NOMO-1 treated with DMSO at 0.1 percent for 48 hours (cell line): ENCODE results near the gene TGFBI.

Experiments used
- DNase-seq: peaks from one replicate; lab custom pipeline; 2025; ENCODE audit not compliant: unreplicated experiment; lab: John Stamatoyannopoulos, UW

Gene TGFBI

DNA sequence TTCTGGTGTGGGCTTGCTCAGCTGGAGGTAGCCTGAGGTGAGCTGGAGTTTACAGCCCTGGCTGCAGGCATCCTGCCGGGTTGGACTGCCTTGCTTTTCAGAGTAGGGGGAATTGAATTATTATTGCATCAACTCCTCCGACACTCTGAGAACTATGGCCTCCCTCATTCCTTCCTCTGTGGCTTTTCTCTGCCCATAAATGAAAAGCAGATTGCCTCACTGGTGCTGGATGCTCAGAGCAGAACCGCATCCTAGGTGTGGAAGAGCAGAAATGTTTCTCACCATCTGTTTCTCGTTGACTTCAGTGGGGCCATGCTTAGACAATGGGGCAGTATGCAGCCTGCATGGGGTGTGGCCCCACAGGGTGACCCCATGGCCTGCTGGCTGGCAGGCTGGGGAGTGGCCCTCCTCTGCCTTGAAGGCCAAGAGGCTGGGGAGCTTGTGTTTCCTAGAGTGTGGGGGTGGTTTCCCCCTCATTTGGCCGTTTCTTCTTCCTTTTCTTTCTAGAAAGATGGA lies 27.3 kb upstream of the TGFBI start:
- DNase-seq = peak; percentile 79

DNA sequence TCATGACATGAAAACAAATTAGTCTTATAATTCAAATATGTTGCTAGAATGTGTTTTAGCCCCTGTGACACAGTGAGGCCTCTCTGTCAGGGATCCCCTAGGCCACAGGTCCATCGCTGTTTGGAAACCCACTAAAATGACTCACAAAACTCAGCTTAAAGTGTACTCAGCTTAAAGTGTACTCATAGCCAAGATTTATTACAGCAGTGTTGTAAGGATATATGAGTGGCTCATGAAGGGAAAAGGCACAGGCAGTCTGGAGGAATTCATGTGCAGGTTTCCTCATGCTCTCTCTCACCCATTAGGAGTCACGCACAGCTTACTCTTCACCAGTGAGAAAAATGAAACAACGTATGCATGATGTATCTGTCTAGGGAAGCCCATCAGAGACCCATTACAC lies 24.4 kb upstream of the TGFBI start:
- DNase-seq = peak; percentile 55

DNA sequence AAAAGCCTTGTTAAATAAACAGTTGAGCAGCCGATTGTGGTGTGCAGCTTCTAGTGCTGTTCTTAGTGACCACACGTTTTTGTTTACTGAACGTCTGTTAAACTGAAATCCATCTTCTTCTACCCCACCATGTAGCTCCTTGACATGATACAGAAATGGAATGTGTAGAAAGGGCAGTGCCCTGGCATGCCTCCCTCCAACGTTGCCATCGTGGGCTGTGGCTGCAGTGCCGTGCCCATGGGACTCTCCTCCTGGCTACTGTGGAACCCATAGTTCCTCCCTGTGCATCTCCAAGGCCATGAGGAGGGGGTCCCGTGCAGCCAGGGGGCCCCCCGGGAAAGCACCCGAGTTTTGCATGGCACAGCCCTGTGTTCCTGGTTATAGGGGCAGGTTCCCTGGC lies 23.3 kb upstream of the TGFBI start:
- no peak for DNase-seq

DNA sequence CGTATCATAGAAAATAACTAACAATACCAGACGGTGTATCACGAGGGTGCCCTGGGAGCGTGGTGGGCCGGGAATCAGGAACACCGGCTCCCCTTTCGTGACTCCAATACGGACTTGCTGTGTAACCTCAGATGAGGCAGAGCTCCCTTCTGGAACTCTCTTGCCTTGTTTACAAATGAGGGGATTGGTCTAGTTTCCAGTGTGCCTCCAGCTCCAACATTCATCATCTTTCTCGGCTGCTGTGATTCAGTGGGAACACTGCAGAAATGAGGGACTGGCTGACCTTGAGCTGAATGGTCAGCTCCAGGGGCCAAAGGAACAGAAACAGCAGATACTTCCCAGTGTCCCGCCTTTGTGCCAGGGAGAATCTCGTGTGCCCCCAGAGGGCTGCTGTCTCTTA lies 22.6 kb upstream of the TGFBI start:
- DNase-seq = no peak

DNA sequence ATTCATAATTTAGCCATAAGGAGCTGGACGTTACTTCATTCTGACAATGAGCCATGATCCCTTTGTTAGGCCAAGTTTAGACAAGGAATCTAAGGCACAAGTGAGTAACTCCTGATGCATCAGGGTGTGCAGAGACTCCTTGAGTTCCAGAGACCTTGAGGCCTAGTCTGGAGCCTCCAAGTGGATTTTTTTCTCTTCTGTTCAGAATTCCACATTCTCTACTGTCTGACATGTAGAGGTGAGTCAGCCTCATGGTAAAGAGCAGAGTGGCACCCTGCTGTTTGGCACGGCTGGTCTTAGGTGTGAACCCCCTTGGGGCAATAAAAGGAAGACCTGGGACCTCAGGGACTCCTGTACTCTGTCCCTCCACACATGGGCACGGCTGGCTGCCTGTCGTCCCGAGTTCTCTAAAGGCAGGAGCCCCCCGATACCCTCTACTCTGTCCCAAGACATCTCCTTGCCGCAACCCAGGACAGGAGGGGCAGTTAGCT lies 22.0 kb upstream of the TGFBI start:
- no peak for DNase-seq

DNA sequence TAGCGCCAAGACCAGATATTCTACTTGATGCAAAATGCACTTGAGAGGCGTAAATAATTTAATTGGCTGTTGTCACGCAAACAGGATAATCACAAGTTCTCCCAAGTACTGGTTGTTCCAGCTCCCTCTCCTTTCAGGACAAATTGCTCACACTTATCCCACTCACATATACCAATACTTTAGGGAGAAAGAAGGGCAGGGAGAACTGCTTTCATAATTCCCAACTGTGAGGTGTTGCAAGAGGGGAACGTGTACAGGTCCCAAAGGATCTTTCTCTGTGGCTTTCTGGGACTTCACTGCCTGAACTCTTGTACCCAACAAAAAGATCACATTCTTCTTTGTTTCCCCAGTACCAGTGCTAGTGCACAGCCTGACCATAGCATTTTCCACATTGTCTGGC lies 21.5 kb upstream of the TGFBI start:
- no peak for DNase-seq

DNA sequence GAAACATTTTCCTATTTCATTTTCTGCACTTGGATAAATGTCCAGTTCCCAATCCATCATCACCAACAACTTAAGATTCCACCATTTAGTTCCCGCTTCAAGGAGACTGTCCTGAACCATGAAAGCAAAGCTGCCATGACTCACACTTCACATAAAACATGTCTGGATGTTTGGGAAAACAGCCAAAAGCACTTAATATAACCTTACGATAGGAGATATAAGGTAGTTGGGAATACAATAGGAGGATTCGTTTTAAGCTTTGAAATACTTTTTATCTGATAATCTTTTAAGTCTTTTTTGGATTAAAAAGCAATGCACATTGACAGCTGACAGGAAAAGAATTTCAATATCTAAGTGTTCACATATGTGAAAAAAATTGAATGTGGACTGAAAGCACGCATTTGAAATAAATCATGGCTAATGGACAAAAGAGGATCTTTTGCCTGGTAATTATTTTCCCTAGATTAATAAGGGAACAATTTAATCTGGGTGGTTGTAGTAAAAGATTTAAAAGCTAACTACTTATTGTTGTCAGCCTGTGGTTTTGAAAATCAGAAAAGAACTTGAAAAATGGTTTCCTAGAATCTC lies 17.3 kb upstream of the TGFBI start:
- DNase-seq = no peak

DNA sequence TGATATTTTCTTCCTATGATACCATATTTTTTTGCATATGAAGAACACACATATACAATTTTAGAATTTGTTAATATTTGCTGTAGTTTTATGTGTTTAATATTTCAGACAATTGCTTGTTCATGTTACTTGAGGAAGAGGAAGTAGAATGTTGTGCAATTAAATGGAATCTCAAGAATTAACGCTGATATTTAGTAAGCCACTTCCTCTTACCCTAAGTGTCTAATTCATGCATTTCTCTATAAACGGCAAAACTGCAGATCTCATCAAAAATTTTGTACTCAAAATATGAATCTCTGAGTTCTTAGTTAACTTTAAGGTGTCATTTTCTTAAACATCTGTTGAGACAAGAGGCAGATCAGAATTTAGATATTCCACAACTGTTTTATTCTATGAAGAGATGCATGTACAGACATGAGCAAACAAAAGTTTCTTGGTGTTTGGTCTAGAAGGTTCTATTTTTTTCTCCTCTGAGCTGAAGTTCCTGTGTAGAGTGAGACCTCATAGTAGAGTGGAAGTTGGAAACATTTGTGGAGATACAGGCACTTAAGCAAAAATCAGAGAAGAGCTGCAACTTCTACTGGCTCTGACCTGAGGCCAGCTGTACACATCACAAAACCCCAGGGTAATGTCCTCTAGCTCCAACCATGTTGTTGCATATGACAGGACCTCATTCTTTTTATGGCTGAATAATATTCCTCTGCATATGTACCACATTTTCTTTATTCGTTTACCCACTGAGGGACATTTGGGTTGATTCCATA lies 16.6 kb upstream of the TGFBI start:
- peak; percentile 94 for DNase-seq

DNA sequence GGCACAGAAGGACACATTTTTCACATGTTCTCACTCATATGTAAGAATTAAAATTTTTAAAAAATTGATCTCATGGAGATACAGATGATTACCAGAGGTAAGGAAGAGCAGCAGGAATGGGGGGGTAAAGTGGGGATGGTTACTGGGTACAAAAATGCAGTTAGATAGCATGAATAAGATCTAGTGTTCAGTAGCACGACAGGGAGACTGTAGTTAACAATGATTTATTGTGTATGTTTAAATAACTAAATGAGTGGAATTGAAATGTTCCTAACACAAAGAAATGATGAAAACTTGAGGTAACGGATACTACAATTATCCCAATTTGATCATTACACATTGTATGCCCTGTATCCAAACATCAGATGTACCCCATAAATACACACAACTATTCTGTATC lies 15.2 kb upstream of the TGFBI start:
- DNase-seq = no peak

DNA sequence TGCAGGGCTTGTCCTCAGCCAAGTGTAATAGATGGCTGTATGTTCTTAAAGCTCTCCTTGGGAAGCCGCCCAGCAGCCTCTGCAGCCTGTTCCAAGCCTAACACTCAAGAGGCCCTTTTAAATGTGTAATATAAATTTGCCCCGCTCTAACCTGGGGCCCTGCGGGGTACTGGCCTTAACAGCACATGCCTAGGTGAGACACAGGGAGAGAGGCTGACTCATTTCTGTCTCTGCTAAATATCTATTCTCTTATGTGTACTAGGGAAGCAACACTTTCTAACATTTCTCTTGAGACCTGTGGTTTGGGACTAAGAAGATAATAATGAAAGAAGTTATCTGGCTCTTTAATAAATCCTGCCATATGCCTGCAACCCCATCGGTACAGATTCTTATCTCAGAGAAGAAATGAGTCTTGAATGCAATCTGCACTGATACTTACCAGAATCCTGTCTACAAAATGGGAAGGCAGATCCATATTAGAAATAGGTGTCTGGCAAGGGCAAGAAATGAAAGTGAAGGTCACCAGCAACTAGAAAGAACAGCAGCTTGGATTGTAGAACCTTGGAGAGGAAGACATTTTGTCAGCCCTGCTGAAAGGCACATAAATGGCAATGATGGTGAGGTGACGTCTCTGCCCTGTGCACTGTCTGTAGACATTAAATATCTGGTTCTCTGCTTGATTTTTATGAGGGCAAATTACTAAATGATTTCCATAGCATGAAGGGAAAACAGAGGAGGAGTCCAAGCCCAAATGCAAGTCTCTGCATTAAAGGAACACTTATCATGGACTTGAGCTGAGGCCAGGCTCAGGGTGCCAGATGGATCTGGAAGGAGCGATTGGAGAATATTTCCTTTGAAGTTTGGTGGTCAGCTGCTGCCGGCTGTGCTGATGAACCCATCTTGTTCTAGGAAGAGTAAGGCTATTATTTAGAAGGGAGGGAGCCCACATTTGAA lies 14.5 kb upstream of the TGFBI start:
- DNase-seq = no peak

DNA sequence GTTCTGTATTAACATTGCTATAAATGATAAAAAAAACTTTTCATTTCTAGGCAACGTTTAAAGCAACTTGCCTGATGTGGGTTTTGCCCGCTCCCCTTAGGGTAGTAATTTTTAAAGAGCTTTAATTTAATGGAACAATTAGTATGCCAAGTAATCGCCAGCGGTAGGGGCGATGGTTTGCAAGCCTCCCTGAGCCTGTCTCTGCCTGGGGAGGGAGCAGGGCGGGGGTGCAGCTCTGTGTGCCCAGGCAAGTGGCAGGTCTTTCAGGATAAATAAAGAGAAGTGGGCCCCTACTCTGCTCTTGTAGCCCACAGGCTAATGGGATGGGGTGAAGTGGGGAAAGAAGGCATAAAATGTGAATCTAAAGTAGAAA lies 13.8 kb upstream of the TGFBI start:
- DNase-seq = no peak

DNA sequence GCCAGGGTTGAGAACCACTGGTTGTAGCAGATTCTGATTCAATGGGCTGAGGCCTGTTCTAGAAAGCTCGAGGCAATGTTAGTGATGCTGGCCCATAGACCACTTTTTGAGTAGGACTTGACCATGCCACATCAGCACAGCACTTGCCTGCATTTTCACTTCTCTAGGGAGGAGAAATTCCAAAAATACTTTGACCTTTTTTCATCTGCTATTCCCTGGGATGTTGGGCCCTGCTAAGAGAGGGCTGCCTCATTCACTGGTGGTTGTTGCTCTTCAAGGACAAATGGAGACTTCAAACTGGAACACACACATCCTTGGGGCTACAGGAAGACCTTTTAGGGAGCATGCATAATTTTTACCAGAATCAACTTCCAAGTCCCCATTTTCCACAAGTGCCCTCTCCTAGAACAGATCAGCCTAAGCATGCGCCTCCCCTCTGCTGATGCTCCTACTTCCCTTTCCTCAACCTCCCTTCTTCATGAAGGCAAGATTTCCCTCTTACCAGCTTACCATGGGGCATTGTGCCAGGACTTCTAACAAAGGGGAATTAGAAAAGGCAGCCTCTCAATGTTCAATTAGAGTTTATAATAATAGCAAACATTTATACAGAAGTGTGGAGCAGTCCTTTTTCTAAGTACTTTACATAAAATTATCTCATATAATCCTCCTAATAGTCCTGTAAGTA lies 12.7 kb upstream of the TGFBI start:
- no peak for DNase-seq

DNA sequence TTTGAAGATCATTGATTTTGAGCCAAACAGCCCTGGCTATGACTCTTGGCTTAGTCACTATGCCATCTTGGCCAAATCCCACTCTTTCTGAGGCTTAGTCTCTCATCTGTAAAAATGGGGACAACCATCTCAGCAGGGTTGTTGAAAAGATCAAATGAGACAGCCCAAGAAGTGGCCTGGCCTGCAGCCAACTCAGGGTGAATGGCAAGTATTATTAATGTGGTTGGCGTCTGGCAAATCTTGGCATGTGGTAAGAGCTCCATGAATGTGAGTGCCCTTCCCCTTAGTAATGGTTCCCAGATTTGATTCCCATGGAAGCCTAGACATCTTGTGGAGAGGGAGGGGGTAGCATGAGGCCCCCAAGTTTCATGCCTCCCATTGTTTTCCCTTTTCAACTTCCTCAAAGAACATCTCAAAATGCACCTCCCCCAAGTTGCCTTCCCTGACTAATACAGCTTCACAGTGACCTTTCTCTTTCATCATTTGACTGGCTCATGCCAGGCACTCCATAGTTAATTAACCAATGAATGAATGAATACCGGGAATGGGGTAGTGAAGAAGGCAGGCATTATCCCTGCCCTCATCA lies 11.8 kb upstream of the TGFBI start:
- DNase-seq = no peak

DNA sequence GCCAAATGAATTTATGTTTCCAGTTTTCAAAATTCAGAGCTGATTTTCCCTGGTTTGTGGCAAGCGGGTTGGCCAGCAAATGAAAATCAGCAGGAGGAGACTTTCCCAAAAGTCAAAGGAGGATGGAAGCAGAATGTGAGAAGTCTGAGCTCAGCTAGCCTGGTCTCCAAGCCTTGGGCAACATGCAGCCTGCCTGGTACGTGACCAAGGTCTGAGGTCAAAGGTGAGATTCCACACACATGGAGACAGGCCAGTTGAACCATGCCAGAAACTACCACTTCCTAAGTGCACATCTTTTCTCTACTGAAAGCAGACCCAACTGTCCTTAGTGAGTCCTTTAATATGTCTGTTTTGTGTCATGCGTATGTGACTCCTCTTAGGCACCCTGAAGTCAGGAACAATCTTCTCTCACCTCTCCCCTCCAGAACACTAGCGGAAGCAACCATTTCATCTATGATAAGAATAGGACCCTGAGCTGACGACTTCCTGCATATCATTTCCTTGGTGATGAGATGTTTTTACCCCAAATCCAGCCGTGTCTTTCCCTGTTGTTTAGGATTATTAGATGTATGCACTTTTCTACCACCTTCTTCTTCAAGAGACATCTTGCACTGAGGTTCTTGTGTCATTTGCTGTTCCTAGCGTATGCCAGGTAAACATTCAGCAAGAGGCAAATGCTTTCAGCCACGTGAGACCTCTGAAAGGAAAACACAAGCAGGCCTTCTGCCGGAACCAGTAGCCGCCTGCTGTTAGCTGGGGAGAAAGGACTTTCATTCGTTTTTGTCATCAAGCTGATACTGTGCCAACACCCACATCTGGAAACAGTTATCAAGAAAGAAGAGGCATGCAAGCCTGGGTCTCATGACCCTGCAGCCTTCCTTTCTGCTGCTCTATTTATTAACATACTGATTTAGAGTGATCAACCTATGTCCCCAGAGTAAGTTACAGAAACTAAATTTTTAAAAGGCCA lies 9.7 kb upstream of the TGFBI start:
- no peak for DNase-seq

DNA sequence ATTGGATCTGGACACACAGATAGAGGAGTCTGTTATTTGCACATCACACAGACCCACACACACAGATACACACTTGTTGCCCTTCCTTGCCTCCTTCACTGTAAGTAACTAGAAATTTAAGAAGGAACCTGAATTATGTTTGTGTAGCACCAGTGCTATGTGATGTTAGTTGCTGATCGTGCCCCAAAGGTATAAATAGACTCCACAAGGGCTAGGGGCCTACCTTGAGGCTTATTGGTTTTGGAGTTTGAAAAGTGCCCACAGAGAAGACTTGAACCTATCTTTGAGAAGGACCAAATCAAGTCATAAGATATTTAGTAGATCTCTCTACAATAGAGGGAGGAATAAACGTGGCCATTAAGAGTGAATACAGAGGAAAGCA lies 8.8 kb upstream of the TGFBI start:
- no peak for DNase-seq

DNA sequence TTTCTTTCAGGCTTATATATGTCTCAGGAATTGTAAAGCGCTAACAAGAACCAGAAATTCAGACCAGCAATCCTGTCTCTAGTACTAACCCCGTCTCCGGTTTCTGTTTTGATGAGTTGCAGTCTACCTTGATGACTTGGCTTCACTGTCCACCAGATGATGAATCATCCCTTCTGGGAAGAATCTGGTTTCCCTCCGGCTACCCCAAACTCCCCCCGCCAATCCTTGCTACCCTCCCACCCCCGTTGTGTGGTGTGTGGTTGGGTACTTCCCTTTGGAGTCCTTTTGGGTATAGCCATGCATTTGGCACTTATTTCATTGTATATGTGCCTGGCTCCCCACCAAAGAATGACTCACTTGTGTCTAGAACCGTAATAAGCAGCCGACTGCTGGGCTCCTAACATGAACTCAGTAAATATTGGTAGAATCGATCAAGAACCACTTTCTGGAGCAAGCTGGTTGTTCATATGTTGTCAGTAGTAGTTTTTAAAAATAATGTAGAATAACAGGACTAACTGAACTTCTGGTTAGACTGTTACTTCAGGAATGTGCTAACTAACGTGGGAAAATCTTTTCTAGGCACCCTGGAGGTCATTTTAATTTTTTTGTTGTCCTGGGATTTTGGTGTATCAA lies 8.3 kb upstream of the TGFBI start:
- DNase-seq = peak; percentile 56

DNA sequence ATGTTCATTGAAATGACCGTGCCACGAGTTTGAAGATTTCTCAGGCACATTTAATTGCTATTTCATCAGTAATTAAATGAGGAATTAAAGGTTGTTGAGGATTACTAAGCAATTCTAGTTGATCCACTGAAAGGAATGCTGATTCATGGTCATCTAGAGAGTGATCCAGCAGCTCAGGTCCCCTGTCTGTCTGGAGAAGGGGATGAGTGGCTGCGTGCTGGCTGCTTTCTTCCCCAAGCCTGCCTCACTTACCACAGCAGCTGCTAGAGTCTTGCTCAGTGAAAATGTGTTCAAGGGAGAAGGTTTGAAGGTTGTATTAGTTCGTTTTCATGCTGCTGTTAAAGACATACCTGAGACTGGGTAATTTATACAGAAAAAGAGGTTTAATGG lies 7.8 kb upstream of the TGFBI start:
- DNase-seq = peak; percentile 18

DNA sequence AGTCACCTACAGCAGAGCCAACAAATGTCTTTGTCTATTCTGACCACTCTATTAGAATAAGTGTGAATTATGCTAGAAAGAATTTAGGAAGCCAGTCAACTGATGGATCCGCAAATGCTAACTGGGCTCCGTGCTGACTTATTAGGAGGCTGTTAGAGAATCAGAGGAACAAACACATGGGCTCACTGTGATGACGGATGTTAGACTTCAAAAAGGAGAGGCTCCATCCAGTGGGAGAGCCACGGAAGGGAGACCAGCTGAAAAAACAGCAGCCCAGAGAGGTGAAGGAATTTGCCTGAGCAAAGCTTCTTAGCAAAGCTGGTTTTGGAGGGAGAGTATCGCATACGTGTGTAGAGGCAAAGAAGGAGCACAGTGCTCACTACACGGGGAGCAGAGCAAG lies 5.8 kb upstream of the TGFBI start:
- DNase-seq = no peak

DNA sequence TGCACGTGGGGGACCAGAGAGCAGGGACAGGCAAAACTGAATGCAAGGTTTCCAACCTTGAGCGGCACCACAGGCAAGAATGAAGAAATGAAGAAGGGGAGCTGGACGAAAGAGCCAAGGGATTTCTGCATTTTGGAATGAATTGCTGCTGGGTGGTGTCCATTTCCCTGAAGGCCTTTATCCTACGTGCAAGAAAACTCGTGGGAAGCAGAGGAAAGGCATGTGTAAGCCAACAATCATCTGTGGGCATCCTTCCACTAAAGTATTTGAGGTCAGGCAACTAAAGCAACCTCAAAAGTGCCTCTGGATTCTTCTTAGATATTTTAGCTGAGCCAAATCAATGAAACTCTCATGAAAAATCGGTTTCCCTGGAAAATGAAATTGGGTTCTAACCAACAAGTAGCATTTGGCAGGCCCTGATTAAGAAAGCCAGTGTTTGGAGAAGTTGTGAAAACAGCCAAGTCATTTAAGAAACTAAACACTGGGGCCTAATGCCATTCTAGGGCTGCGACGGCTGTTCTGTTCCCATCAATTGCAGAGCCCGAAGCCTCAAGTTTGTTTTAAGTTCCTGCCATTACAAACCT lies 4.7 kb upstream of the TGFBI start:
- peak; percentile 44 for DNase-seq
